ENCODE measurements around the gene NOVA1.

DNA sequence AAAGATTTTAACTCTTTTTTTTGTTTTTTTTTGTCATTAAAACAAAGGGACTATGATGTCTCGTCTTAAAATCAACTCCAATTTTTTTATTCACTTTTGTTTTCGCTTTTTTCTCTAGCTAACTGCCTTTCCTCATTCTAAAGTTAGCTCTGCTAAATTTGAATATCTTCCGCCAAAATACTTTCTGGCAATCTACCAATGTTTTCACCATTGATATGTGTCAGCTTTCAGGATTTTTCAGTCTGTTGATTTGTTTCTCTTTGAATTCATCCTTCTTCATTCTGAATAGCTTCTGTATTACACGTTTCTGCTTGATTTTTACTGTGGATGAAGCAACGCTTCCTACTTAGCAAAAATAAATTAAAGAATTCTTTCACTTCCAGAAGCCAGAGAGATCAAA lies 38.7 kb upstream of the NOVA1 start:
- TF ChIP-seq EZH2 (IDR thresholded peaks at IDR 0.05) (no peak), POLR2AphosphoS5 (IDR thresholded peaks at IDR 0.05; ENCODE audit: borderline replicate concordance, low read depth, low read length) (no peak), FOXP2 (optimal IDR thresholded peaks at IDR 0.05; ENCODE audit: control extremely low read depth, extremely low read length, insufficient read depth) (no peak)
